Peyer's patch (tissue), 4 donors: ENCODE measurements around the gene HS6ST2. TPM values are rescaled to one million over a fixed set of nuclear protein-coding genes. Genes with fewer than 3 reads are reported as not detected.
"Not testable (repeated sequence)": the region's sequence is repeated elsewhere in the genome, so short reads cannot be mapped to it uniquely, and the experiment has no call there.

Experiments
- DNase-seq, 3 donors: peaks; one replicate each; pipeline ENCODE4 v3.0.0-alpha.2; 2017 to 2019
- H3K27ac ChIP-seq, 4 donors: fragments of 200-600 bp; sonication (generic); one replicate each; pipeline ENCODE4 v1.5.1; 2016 to 2019
- H3K27me3 ChIP-seq, 2 donors: fragments of 200-600 bp; sonication (generic); one replicate each; pipeline ENCODE4 v1.5.1; 2019
- H3K36me3 ChIP-seq, 3 donors: fragments of 200-600 bp; sonication (generic); one replicate each; pipeline ENCODE4 v1.5.1; 2016 to 2019
- H3K4me1 ChIP-seq, 4 donors: fragments of 200-600 bp; sonication (generic); one replicate each; pipeline ENCODE4 v1.5.1; 2016 to 2019
- H3K4me3 ChIP-seq, 4 donors: fragments of 200-600 bp; sonication (generic); 1 replicate in 3 of 4; 2 replicates in 1 of 4; pipeline ENCODE4 v1.5.1; 2016 to 2019; ENCODE audit warnings: mild to moderate bottlenecking in 1 of 4
- H3K9me3 ChIP-seq, 4 donors: fragments of 200-600 bp; sonication (generic); one replicate each; pipeline ENCODE4 v1.5.1; 2016 to 2019; ENCODE audit warnings: mild to moderate bottlenecking in 1 of 4
- POLR2A ChIP-seq, 2 donors: fragments of 450-650 bp; IDR thresholded peaks; one replicate each; pipeline ENCODE4 v1.5.1; 2017; ENCODE audit warnings: antibody characterized with exemption in 2 of 2, mild to moderate bottlenecking in 2 of 2, moderate library complexity in 2 of 2
- total RNA-seq, 4 donors: library from RNA; depleted of rRNA; stranded (reverse); fragments of >200 nt; gene quantifications; one replicate each; pipeline ENCODE4 v1.1.0, GENCODE V29; 2016
- TF ChIP-seq, protein P1 (sequence below), 6 experiments: fragments of 450-650 bp in 4 of 6; fragments of 200-600 bp in 2 of 6; sonication (generic) in 1 of 6; IDR thresholded peaks; one replicate each; pipeline ENCODE4 v1.5.1; 2017 to 2019; ENCODE audit warnings: antibody characterized with exemption in 6 of 6, mild to moderate bottlenecking in 3 of 6, moderate library complexity in 1 of 6

HS6ST2 gene
- total RNA-seq, 4 donors from 2014 or later = not detected

DNA sequence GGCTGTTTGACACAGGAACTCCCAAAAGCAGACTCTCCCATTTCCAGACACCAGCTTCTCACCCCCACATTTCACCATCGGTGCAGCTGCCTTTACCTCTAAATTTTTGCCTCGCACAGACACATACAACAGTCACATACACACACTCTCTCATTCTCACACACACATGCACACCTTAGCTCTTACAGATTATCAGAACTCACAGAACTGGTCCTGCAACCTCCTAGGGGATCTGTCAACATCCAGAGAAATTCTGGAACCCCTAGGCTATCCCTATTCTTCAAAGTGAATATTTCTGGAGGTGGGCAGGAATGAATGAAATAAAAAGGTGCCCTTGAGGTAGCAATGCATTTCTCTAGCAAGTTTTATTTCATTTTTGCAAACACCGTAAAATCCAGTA is 4.1 kb downstream of the HS6ST2 start:
- no peak for TF ChIP-seq POLR2A (IDR thresholded peaks at IDR 0.05)
- TF ChIP-seq, protein P1, sequence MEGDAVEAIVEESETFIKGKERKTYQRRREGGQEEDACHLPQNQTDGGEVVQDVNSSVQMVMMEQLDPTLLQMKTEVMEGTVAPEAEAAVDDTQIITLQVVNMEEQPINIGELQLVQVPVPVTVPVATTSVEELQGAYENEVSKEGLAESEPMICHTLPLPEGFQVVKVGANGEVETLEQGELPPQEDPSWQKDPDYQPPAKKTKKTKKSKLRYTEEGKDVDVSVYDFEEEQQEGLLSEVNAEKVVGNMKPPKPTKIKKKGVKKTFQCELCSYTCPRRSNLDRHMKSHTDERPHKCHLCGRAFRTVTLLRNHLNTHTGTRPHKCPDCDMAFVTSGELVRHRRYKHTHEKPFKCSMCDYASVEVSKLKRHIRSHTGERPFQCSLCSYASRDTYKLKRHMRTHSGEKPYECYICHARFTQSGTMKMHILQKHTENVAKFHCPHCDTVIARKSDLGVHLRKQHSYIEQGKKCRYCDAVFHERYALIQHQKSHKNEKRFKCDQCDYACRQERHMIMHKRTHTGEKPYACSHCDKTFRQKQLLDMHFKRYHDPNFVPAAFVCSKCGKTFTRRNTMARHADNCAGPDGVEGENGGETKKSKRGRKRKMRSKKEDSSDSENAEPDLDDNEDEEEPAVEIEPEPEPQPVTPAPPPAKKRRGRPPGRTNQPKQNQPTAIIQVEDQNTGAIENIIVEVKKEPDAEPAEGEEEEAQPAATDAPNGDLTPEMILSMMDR (IDR thresholded peaks at IDR 0.05) = no peak

DNA sequence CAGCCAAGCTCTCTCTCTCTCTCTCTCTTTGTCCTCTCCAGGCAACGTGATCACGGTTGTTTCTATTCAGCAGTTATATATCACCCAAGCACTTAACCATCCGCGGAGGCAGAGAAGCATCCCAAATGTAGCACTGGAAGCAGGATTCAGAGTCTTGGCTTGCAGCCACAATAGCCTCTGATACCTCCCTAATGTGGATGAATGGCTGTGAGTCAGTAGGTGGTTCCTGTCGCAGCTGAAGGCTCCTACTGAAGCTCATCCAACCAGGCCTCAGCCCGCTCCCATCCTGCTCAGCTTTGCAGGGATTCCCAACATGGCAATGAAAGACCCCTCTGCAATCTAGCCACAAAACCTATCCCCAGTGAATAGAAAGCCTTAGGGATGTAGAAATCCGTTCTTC is 5.1 kb downstream of the HS6ST2 start:
- no peak for DNase-seq
- H3K4me1 ChIP-seq = no peaks in the 10 kb centered on the region
- H3K4me3 ChIP-seq = no peak overlapping the region
- no peaks in the 10 kb centered on the region for H3K9me3 ChIP-seq
- no peak overlapping the region for H3K27ac ChIP-seq
- H3K27me3 ChIP-seq = no peaks in the 10 kb centered on the region
- no peaks in the 10 kb centered on the region for H3K36me3 ChIP-seq
- TF ChIP-seq POLR2A (IDR thresholded peaks at IDR 0.05) = no peak
- TF ChIP-seq, protein P1 (IDR thresholded peaks at IDR 0.05) = no peak

More for the DNA sequence above, 4.1 kb downstream of the HS6ST2 start:
- no peaks in the 10 kb centered on the region for H3K9me3 ChIP-seq
- H3K27me3 ChIP-seq = no peaks in the 10 kb centered on the region
- no peaks in the 10 kb centered on the region for H3K4me1 ChIP-seq
- no peak for DNase-seq
- no peak overlapping the region for H3K4me3 ChIP-seq
- H3K36me3 ChIP-seq = no peaks in the 10 kb centered on the region
- no peak overlapping the region for H3K27ac ChIP-seq

DNA sequence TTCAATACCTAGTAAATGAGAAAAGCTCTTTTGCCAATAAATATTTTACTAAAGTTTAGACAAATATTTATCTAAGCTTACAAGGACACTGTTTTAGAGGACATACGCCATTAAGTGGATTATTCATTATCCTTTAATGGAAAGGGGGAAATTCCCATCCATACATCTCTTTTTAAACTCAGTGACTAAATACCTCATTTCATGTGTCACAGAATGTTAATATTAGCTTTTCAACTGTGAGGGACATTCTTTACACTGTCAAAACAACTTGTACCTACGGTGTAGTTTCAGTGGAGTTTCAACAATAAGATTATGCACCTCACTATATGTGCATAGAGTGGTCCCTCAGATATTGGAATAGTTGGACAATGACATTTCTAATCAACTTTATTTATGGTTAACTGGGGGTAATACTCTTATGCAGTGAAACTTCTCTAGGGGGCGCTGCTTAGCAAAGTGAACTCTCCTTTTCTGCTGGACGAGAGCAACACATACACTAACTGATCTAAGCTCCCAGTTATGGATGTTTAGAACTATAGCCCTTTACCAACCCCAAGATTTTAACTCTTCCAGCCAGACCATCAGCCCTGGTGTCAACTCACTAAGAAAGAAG is 9.7 kb downstream of the HS6ST2 start:
- no peak for TF ChIP-seq POLR2A (IDR thresholded peaks at IDR 0.05)
- TF ChIP-seq, protein P1 (IDR thresholded peaks at IDR 0.05) = peak in 1 of 6 experiments; percentile 3
- Histone ChIP-seq H3K4me1 (no peaks in the 10 kb centered on the region), H3K4me3 (no peak overlapping the region), H3K27me3 (no peaks in the 10 kb centered on the region), H3K9me3 (no peaks in the 10 kb centered on the region), H3K27ac (no peak overlapping the region), H3K36me3 (no peaks in the 10 kb centered on the region)
- no peak for DNase-seq

DNA sequence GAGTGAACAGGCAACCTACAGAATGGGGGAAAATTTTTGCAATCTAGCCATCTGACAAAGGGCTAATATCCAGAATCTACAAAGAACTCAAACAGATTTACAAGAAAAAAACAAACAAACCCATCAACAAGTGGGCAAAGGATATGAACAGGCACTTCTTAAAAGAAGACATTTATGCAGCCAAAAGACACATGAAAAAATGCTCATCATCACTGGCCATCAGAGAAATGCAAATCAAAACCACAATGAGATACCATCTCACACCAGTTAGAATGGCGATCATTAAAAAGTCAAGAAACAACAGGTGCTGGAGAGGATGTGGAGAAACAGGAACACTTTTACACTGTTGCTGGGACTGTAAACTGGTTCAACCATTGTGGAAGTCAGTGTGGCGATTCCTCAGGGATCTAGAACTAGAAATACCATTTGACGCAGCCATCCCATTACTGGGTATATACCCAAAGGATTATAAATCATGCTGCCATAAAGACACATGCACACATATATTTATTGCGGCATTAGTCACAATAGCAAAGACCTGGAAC is 13.3 kb downstream of the HS6ST2 start:
- not testable (repeated sequence) for H3K9me3 ChIP-seq, H3K27me3 ChIP-seq, H3K4me1 ChIP-seq, H3K27ac ChIP-seq, DNase-seq, H3K4me3 ChIP-seq, H3K36me3 ChIP-seq

DNA sequence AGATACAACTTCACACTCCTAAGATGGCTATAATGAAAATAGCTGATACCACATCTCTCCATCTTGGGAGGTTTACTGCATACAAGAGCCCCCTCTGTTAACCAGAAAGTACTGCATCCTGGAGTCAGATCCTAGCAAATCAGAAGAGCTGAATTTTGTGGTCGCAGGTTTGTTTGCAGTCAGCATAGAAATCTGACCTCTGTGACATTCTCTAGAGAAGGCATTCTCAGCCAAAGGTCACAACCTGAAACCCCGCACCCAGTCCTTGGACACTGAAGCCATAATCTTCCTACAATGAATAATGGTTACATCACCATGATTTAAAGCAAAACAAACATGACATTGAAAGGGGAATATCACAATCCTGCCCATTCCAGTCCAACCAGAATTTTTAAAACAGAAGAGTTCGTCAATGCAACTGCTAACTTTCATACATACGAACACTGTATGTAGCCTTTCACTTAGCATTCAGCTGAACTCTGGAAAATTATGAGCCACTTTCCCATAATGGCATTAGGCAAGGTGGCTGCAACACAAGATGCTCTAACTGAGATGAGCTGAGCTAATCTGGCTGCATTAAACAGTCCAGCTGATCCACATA is 17.6 kb downstream of the HS6ST2 start:
- H3K9me3 ChIP-seq = no peaks in the 10 kb centered on the region
- TF ChIP-seq, protein P1 (IDR thresholded peaks at IDR 0.05) = no peak
- TF ChIP-seq POLR2A (IDR thresholded peaks at IDR 0.05) = no peak
- H3K36me3 ChIP-seq = no peaks in the 10 kb centered on the region
- H3K27me3 ChIP-seq = no peaks in the 10 kb centered on the region
- no peak for DNase-seq
- H3K4me3 ChIP-seq = no peak overlapping the region
- H3K27ac ChIP-seq = no peak overlapping the region
- no peaks in the 10 kb centered on the region for H3K4me1 ChIP-seq

DNA sequence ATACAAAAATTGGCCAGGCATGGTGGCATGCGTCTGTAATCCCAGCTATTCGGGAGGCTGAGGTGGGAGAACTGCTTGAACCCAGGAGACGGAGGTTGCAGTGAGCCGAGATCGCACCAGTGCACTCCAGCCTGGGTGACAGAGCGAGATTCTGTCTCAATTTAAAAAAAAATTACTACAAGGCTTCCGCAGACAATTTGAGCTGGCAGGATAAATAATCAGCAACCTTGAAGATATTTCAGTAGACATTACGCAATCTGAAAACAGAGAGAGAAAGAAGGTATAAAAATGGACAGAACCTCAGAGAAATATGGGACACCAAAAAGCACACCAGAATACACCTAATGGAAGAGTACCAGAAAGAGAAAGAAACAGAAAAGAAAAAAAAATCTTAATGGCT is 25.3 kb downstream of the HS6ST2 start:
- H3K9me3 ChIP-seq = no peaks in the 10 kb centered on the region
- H3K4me1 ChIP-seq = no peaks in the 10 kb centered on the region
- no peak overlapping the region for H3K4me3 ChIP-seq
- no peaks in the 10 kb centered on the region for H3K36me3 ChIP-seq
- DNase-seq = no peak
- H3K27me3 ChIP-seq = no peaks in the 10 kb centered on the region
- no peak overlapping the region for H3K27ac ChIP-seq
- TF ChIP-seq POLR2A (IDR thresholded peaks at IDR 0.05) = no peak
- TF ChIP-seq, protein P1 (IDR thresholded peaks at IDR 0.05) = no peak
